ENCODE results near the gene POSTN.

Gene POSTN

GRCh38 chr13:37515226-37515625 lies 83.3 kb downstream of the POSTN start:
- DNase-seq (ENCODE audit: low read depth, low spot score), result no peak

Measured in ELF-1 (cell line).